Measurements from ENCODE around the gene ZBTB37.

Gene ZBTB37

DNA sequence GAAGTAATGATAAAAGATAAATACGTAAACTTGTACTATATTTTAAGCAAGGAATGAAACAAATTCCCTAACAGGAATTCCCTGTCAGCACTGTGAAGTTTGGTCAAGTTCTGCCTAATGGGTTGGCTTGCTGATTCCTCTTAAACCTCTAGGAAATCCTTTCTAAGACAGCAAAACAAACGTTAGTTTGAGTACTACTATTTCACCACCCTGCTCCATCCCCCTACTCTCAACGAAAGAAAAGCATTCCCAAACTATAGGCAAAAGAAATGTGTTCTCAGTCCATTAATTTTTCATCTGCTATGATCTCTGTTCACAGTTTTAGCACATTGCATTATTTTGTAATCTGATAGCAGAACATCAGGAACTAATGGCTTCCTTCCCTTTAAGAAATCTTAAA lies 32.8 kb downstream of the ZBTB37 start:
- DNase-seq = no peak
- CTCF ChIA-PET = no interaction called here
- Histone ChIP-seq H3K27me3 (replicated peaks in 2 of 5; ENCODE audit: control insufficient read depth in 4 of 5, insufficient read depth in 5 of 5, low read length in 4 of 5) (no peaks in the 10 kb centered on the region), H3K4me3 (ENCODE audit: control insufficient read depth in 1 of 7, extremely low read depth in 1 of 7, insufficient read depth in 4 of 7, low read depth in 2 of 7, low read length in 6 of 7) (no peak overlapping the region), H3K9me3 (ENCODE audit: control extremely low read depth in 1 of 5, control insufficient read depth in 4 of 5, insufficient read depth in 2 of 5, low read depth in 1 of 5, low read length in 4 of 5) (no peaks in the 10 kb centered on the region), H3K4me1 (ENCODE audit: control extremely low read depth in 1 of 4, control insufficient read depth in 4 of 4, insufficient read depth in 4 of 4, low read length in 3 of 4) (peaks cover 0 to 3% (median 2%) of the 10 kb centered on the region in 4 experiments), H3K27ac (ENCODE audit: insufficient read depth in 1 of 2, low read depth in 1 of 2, low read length in 2 of 2, poor library complexity in 1 of 2, severe bottlenecking in 2 of 2) (no peak overlapping the region), H3K36me3 (ENCODE audit: control insufficient read depth in 4 of 4, insufficient read depth in 4 of 4, low read length in 3 of 4) (no peaks in the 10 kb centered on the region)
- WGBS (ENCODE audit: insufficient coverage) = 34% methylated on average over 3 of the region's 3 CpGs
- POLR2A ChIA-PET = no interaction called here

- CTCF ChIA-PET = interaction anchor here (0.9 kb wide), 1 partner anchor 12 kb away, joined by 3 read pairs; no protein-coding TSS in a partner anchor
Measured at GRCh38 chr1:173903827-173904531, 35.8 kb downstream of the ZBTB37 start.

DNA sequence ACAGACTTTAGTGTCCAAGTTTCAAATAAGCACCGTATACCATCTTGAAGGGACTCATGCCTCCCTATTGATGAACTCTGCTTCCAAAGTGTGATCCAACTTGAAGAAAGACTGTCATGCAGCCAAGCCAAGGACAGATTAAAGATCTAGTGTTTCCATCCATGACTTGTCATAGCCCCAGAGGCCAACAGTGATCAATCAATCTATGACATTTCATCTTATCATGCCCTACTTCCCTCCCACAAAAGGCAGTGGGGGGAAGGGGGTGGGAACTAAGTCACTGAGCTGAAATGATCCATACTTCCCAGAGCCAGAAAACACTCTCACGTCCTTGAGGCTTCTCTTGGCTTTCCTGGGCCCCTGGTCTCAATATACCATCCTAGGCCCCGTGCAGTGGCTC lies 44.9 kb downstream of the ZBTB37 start:
- no peak for DNase-seq

More at GRCh38 chr1:173903827-173904531, 35.8 kb downstream of the ZBTB37 start:
- Histone ChIP-seq H3K4me1 (ENCODE audit: control extremely low read depth in 1 of 4, control insufficient read depth in 4 of 4, insufficient read depth in 4 of 4, low read length in 3 of 4) (peaks cover 0 to 3% (median 2%) of the 10 kb centered on the region in 4 experiments), H3K36me3 (ENCODE audit: control insufficient read depth in 4 of 4, insufficient read depth in 4 of 4, low read length in 3 of 4) (no peaks in the 10 kb centered on the region), H3K27ac (ENCODE audit: insufficient read depth in 1 of 2, low read depth in 1 of 2, low read length in 2 of 2, poor library complexity in 1 of 2, severe bottlenecking in 2 of 2) (no peak overlapping the region), H3K9me3 (ENCODE audit: control extremely low read depth in 1 of 5, control insufficient read depth in 4 of 5, insufficient read depth in 2 of 5, low read depth in 1 of 5, low read length in 4 of 5) (no peaks in the 10 kb centered on the region), H3K27me3 (replicated peaks in 2 of 5; ENCODE audit: control insufficient read depth in 4 of 5, insufficient read depth in 5 of 5, low read length in 4 of 5) (no peaks in the 10 kb centered on the region), H3K4me3 (ENCODE audit: control insufficient read depth in 1 of 7, extremely low read depth in 1 of 7, insufficient read depth in 4 of 7, low read depth in 2 of 7, low read length in 6 of 7) (no peak overlapping the region)
- DNase-seq = no peak
- POLR2A ChIA-PET = no interaction called here
- 97% methylated on average over 6 of the region's 6 CpGs for WGBS (ENCODE audit: insufficient coverage)

GRCh38 chr1:173914366-173914871 lies 46.2 kb downstream of the ZBTB37 start:
- no peaks in the 10 kb centered on the region for H3K27me3 ChIP-seq (replicated peaks in 2 of 5; ENCODE audit: control insufficient read depth in 4 of 5, insufficient read depth in 5 of 5, low read length in 4 of 5)
- peak; percentile 8 to 47 (median 46) for DNase-seq
- no peak overlapping the region for H3K27ac ChIP-seq (ENCODE audit: insufficient read depth in 1 of 2, low read depth in 1 of 2, low read length in 2 of 2, poor library complexity in 1 of 2, severe bottlenecking in 2 of 2)
- ChIA-PET POLR2A (no interaction called here), CTCF (no interaction called here)
- 93% methylated on average over 13 of the region's 13 CpGs for WGBS (ENCODE audit: insufficient coverage)
- no peaks in the 10 kb centered on the region for H3K36me3 ChIP-seq (ENCODE audit: control insufficient read depth in 4 of 4, insufficient read depth in 4 of 4, low read length in 3 of 4)
- H3K4me1 ChIP-seq (ENCODE audit: control extremely low read depth in 1 of 4, control insufficient read depth in 4 of 4, insufficient read depth in 4 of 4, low read length in 3 of 4) = no peaks in the 10 kb centered on the region
- H3K9me3 ChIP-seq (ENCODE audit: control extremely low read depth in 1 of 5, control insufficient read depth in 4 of 5, insufficient read depth in 2 of 5, low read depth in 1 of 5, low read length in 4 of 5) = no peaks in the 10 kb centered on the region
- H3K4me3 ChIP-seq (ENCODE audit: control insufficient read depth in 1 of 7, extremely low read depth in 1 of 7, insufficient read depth in 4 of 7, low read depth in 2 of 7, low read length in 6 of 7) = no peak overlapping the region

More for the DNA sequence above, 44.9 kb downstream of the ZBTB37 start:
- Histone ChIP-seq H3K27me3 (replicated peaks in 2 of 5; ENCODE audit: control insufficient read depth in 4 of 5, insufficient read depth in 5 of 5, low read length in 4 of 5) (no peaks in the 10 kb centered on the region), H3K36me3 (ENCODE audit: control insufficient read depth in 4 of 4, insufficient read depth in 4 of 4, low read length in 3 of 4) (no peaks in the 10 kb centered on the region), H3K4me1 (ENCODE audit: control extremely low read depth in 1 of 4, control insufficient read depth in 4 of 4, insufficient read depth in 4 of 4, low read length in 3 of 4) (no peaks in the 10 kb centered on the region), H3K4me3 (ENCODE audit: control insufficient read depth in 1 of 7, extremely low read depth in 1 of 7, insufficient read depth in 4 of 7, low read depth in 2 of 7, low read length in 6 of 7) (no peak overlapping the region), H3K9me3 (ENCODE audit: control extremely low read depth in 1 of 5, control insufficient read depth in 4 of 5, insufficient read depth in 2 of 5, low read depth in 1 of 5, low read length in 4 of 5) (no peaks in the 10 kb centered on the region), H3K27ac (ENCODE audit: insufficient read depth in 1 of 2, low read depth in 1 of 2, low read length in 2 of 2, poor library complexity in 1 of 2, severe bottlenecking in 2 of 2) (no peak overlapping the region)
- CTCF ChIA-PET = interaction anchor here (0.7 kb wide), 2 partner anchors 149 to 350 kb away, joined by 3 read pairs; no protein-coding TSS in a partner anchor
- POLR2A ChIA-PET = no interaction called here
- WGBS (ENCODE audit: insufficient coverage) = 95% methylated on average over 3 of the region's 3 CpGs

- H3K36me3 ChIP-seq (ENCODE audit: control insufficient read depth in 4 of 4, insufficient read depth in 4 of 4, low read length in 3 of 4) = no peaks in the 10 kb centered on the region
- H3K4me1 ChIP-seq (ENCODE audit: control extremely low read depth in 1 of 4, control insufficient read depth in 4 of 4, insufficient read depth in 4 of 4, low read length in 3 of 4) = no peaks in the 10 kb centered on the region
- H3K9me3 ChIP-seq (ENCODE audit: control extremely low read depth in 1 of 5, control insufficient read depth in 4 of 5, insufficient read depth in 2 of 5, low read depth in 1 of 5, low read length in 4 of 5) = no peaks in the 10 kb centered on the region
- DNase-seq = no peak
- WGBS (ENCODE audit: insufficient coverage) = 100% methylated on average over 1 of the region's 2 CpGs
- H3K27ac ChIP-seq (ENCODE audit: insufficient read depth in 1 of 2, low read depth in 1 of 2, low read length in 2 of 2, poor library complexity in 1 of 2, severe bottlenecking in 2 of 2) = no peak overlapping the region
- CTCF ChIA-PET = interaction anchor here (0.8 kb wide), 1 partner anchor 11 kb away, joined by 3 read pairs; no protein-coding TSS in a partner anchor
- H3K27me3 ChIP-seq (replicated peaks in 2 of 5; ENCODE audit: control insufficient read depth in 4 of 5, insufficient read depth in 5 of 5, low read length in 4 of 5) = no peaks in the 10 kb centered on the region
- POLR2A ChIA-PET = interaction anchor here (0.6 kb wide), 1 partner anchor 35 kb away, joined by 3 read pairs; no protein-coding TSS in a partner anchor
- H3K4me3 ChIP-seq (ENCODE audit: control insufficient read depth in 1 of 7, extremely low read depth in 1 of 7, insufficient read depth in 4 of 7, low read depth in 2 of 7, low read length in 6 of 7) = no peak overlapping the region
Measured at GRCh38 chr1:173915596-173915995, 47.4 kb downstream of the ZBTB37 start.

DNA sequence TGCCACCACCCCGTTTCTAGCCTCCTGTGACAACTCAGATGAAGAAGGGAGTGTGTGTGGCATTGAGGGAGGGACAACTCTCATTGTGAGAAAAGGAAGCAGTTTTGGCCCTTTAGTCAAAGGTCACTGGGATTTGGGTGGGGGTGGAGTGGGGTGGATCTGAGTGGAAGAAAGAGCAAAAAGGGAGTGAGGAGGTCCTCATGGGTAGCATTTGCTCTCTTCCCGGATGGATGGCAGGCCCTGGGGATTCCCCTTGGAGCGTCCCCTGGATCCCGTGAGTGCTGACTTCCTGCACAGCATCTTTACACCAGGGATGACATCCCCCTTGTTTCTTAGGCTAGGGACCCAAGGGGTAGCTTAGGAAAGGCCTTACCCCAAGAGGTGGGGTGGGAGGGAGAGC lies 48.5 kb downstream of the ZBTB37 start:
- Histone ChIP-seq H3K9me3 (ENCODE audit: control extremely low read depth in 1 of 5, control insufficient read depth in 4 of 5, insufficient read depth in 2 of 5, low read depth in 1 of 5, low read length in 4 of 5) (no peaks in the 10 kb centered on the region), H3K27me3 (replicated peaks in 2 of 5; ENCODE audit: control insufficient read depth in 4 of 5, insufficient read depth in 5 of 5, low read length in 4 of 5) (no peaks in the 10 kb centered on the region), H3K27ac (ENCODE audit: insufficient read depth in 1 of 2, low read depth in 1 of 2, low read length in 2 of 2, poor library complexity in 1 of 2, severe bottlenecking in 2 of 2) (no peak overlapping the region), H3K36me3 (ENCODE audit: control insufficient read depth in 4 of 4, insufficient read depth in 4 of 4, low read length in 3 of 4) (no peaks in the 10 kb centered on the region), H3K4me1 (ENCODE audit: control extremely low read depth in 1 of 4, control insufficient read depth in 4 of 4, insufficient read depth in 4 of 4, low read length in 3 of 4) (no peaks in the 10 kb centered on the region), H3K4me3 (ENCODE audit: control insufficient read depth in 1 of 7, extremely low read depth in 1 of 7, insufficient read depth in 4 of 7, low read depth in 2 of 7, low read length in 6 of 7) (no peak overlapping the region)
- POLR2A ChIA-PET = no interaction called here
- no peak for DNase-seq
- CTCF ChIA-PET = no interaction called here
- 93% methylated on average over 1 of the region's 4 CpGs for WGBS (ENCODE audit: insufficient coverage)

DNA sequence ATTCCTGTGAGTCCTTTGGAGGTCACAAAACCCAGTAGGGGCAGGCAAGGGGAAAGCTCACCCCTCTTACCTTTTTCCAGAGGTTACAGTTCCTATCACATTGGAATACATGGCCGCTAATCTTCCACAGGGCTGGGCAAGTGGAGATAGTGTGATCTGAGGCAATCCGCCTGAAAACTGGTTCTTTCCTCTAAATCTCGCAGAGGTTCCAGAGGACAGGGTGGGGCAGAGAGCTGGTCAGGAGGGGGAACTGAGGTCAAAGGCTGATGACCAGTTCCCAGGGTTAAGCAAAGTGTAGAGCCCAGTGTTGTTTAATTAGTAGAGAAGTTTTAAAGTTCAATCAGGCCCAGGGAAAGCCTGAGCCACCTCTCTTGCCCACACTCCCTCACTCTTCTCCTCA lies 49.0 kb downstream of the ZBTB37 start, which contains the start of gene SERPINC1:
TSS of gene SERPINC1 (minus strand) at position 179 of the 400 bp plus-strand sequence. CDS start at position 111, 68 bp downstream.
- no peak within 1 kb of the TSS for H3K27ac ChIP-seq (ENCODE audit: insufficient read depth in 1 of 2, low read depth in 1 of 2, low read length in 2 of 2, poor library complexity in 1 of 2, severe bottlenecking in 2 of 2)
- 100% methylated on average over 3 of the region's 3 CpGs for WGBS (ENCODE audit: insufficient coverage)
- ChIA-PET CTCF (no interaction called here), POLR2A (no interaction called here)
- H3K4me1 ChIP-seq (ENCODE audit: control extremely low read depth in 1 of 4, control insufficient read depth in 4 of 4, insufficient read depth in 4 of 4, low read length in 3 of 4) = no peaks in the 10 kb centered on the region
- no peaks in the 10 kb centered on the region for H3K27me3 ChIP-seq (replicated peaks in 2 of 5; ENCODE audit: control insufficient read depth in 4 of 5, insufficient read depth in 5 of 5, low read length in 4 of 5)
- no peak for DNase-seq
- no peaks in the 10 kb centered on the region for H3K9me3 ChIP-seq (ENCODE audit: control extremely low read depth in 1 of 5, control insufficient read depth in 4 of 5, insufficient read depth in 2 of 5, low read depth in 1 of 5, low read length in 4 of 5)
- H3K36me3 ChIP-seq (ENCODE audit: control insufficient read depth in 4 of 4, insufficient read depth in 4 of 4, low read length in 3 of 4) = no peaks in the 10 kb centered on the region
- H3K4me3 ChIP-seq (ENCODE audit: control insufficient read depth in 1 of 7, extremely low read depth in 1 of 7, insufficient read depth in 4 of 7, low read depth in 2 of 7, low read length in 6 of 7) = no peak within 1 kb of the TSS
